GM18868 (cell line): Measurements from ENCODE around the gene ANKS1B.
"Not testable (repeated sequence)": the region's sequence is repeated elsewhere in the genome, so short reads cannot be mapped to it uniquely, and the experiment has no call there.

ENCODE experiments used
- ATAC-seq: cut with Tn5 transposase; IDR thresholded peaks from one replicate; pipeline ENCODE4 v1.9.1; 2021; ENCODE audit warnings: mild to moderate bottlenecking, moderate library complexity; ENCODE audit not compliant: unreplicated experiment

ANKS1B gene

DNA sequence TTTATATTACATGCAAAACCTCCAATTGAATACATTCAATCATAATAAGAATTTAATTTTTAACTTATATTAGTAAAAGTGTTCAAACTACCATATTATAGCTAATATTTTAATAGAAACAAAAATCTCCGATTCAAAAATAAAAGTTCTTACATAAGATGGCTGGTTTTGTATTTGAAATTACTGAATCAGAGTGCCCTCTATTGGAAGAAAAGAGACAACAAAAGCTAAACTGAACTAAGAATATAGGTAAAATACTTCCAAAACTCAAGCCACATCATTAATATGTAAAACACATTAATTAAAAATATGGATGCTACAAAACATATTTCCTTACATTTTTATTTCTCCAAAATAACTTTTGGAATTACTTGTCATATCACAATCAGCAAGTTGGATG is 216.9 kb downstream of the ANKS1B start:
- ATAC-seq, result no peak

DNA sequence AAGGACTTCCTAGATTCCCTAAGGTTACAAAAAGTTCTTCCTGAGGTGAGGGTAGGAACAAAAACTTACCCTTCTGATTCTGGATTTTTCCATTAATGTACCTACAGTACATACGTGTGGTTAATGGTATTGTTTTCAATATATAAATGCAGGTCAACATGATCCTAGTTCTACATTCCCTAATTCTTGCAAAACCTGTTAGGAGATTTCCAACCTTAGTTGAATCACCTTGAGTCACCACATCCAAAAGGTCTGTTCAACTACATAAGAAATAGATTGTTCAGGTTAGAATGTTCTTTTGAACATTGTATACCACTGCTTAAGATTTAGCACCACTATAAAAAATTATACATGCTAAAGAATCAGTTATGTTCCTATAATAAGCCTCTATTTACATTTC is 218.3 kb downstream of the ANKS1B start:
- ATAC-seq, result no peak

DNA sequence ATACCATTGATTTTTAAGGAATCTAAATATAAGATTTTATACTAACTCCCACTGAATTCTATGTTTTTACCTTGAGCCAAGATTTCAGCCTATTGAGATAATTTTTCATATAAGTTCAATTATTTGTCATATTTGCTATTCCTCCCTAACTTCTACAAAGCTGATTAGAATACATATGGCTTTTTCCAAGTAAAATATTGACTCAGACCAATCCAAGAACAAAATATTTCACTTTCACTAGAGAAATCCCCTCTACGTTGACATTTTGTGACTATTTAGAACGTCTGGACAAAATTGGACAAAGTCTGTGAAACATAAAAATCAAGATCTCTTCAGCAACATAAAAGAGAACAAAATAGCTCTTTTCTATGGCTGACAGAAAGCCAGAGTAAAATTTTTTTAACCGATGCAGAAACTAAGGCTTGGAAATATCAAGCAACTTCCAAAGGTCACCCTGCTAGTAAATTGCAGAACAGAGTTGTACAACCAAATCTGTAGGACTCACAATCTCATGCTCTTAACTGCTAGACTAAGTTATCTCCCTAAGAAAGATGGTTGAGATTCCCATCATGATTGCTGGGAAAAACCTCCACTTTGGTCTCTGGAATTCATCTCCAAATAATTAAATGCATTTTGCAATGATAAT is 219.1 kb downstream of the ANKS1B start:
- no peak for ATAC-seq

DNA sequence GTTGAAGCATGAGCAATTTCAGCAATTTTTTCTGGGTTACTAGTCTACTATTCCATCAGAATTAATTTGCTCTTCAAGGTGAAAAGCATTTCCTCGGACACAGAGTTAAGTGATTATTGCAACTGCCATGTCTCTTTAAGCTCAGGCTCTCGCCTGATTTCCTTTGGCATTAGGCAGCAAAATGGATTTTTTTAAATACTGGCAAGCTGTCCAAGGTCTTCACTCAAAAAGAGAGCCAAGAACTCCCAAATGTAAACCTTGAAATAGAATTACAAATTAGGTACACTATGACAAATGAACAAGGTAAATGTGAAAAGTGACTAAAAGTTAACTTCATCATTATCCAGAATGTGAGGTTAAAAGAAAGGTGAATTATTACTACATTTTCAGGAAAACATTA is 225.3 kb downstream of the ANKS1B start:
- ATAC-seq, result no peak

DNA sequence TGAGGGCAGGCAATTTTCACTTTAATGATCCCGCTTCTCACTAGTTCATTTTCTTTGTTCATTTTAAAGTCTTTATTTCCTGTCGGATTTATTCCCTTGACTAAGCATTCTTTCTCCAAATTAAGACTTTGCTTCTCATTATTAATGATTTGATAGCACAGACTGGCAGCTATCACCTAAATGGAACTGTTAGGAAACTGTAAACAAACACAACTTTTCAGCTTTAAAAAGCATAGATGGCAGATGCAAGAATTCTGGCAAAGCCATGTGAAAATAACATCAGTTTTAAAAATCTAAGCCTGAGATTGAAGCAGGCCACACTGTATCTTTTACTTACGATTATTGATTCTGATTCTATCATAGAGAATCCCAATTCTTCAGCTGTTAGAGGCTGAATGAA is 225.7 kb downstream of the ANKS1B start:
- ATAC-seq, result no peak

DNA sequence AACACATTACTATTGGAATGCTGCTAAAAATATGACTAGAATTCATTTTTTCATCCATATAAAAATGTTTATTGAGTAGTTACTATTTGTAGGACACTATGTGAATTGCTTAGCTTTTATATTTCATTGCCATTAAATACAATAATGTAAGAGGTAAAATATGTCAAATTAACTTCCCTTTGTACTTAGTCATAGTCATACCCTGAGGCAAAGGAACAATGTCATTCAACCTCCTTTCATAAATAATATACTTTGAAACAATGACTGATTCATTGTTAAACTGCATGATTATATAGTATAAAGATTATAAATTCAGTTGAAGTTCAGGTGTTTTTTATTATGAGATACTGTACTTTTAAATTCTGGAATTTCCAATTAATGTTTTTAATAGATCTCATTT is 232.0 kb downstream of the ANKS1B start:
- ATAC-seq, result no peak

DNA sequence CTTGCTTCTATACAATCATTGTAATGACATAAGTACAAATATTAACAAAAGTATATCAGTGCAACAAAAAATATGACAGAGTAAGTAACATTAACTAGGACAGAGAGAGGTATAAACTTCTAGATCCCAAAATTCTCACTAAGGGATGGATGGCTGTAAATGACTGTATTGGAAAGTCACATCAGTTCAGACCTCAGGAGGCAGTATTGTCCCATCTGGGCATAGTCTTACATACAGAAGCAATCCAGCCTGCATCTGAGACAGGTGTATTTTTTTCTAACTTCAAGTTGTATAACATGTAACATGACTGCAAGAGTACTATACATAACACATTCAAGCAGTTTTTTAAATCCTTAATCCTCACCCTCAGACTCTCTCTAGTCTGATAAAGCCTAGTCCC is 238.2 kb downstream of the ANKS1B start:
- ATAC-seq, result no peak

DNA sequence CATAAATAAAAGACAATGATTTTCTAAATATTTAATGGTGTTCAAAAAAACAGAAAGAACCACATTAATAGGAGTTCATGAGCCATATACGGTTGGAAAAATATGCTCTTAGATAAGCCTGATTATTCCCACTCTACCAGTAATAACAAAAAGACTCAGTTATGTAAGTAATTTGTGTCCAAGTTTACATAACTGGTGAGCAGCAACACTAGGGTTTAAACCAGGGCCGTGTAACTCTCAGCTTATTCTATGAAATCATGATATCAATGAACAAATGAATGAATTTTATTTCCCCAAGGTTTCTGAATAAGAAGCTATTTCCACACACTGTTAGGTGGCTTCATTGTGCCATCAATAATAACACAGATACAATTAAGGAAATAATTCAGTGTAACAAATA is 238.8 kb downstream of the ANKS1B start:
- no peak for ATAC-seq

DNA sequence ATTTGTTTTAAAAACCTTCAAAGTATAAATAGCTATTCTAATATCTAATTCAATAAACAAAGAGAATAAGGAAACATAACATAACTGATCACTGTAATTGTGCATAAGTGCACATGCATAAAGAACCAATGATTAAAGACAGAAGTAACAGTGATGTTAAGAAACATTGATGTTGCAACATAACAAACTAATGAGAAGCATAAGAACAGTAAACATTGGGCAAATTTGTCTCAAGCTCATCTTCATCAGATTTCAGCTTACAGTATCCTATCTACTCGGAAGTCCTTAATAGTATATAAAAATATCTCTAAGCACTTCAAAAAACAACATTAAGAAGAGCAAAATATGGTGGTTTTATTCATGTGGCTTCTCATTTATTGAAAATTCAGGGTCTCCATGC is 239.6 kb downstream of the ANKS1B start:
- no peak for ATAC-seq

DNA sequence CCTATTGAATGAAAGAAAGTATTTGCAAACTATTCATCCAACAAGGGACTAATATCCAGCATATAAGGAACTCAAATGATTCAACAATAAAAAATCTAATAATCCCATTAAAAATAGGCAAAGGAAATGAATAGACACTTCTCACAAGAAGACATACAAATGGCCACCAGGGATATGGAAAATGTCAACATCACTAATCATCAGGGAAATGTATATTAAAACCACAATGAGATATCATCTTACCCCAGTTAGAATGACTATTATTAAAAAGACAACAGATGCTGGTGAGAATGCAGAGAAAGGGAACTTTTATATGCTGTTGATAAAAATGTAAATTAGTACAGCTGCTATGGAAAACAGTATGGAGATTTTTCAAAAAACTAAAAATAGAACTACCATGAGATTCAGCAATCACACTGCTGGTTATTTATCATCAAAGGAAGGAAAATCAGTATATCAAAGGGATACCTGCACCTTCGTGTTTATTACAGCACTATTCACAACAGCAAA is 247.9 kb downstream of the ANKS1B start:
- ATAC-seq, result no peak

DNA sequence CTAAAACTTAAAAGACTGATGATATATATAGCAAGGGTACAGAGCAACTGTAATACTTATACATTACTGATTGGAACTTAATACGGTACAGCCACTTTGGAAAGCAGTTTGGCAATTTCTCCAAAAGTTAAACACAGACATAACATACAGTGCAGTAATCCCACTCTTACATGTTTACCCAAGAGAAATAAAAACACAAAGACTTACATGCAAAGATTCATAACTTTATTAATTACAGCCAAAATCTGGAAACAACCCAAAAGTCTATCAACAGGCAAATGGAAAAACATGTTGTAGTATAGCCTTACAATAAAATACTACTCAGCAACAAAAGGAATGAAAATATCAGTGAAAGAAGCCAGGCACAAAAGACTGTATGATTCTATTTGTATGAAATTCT is 252.6 kb downstream of the ANKS1B start:
- no peak for ATAC-seq

DNA sequence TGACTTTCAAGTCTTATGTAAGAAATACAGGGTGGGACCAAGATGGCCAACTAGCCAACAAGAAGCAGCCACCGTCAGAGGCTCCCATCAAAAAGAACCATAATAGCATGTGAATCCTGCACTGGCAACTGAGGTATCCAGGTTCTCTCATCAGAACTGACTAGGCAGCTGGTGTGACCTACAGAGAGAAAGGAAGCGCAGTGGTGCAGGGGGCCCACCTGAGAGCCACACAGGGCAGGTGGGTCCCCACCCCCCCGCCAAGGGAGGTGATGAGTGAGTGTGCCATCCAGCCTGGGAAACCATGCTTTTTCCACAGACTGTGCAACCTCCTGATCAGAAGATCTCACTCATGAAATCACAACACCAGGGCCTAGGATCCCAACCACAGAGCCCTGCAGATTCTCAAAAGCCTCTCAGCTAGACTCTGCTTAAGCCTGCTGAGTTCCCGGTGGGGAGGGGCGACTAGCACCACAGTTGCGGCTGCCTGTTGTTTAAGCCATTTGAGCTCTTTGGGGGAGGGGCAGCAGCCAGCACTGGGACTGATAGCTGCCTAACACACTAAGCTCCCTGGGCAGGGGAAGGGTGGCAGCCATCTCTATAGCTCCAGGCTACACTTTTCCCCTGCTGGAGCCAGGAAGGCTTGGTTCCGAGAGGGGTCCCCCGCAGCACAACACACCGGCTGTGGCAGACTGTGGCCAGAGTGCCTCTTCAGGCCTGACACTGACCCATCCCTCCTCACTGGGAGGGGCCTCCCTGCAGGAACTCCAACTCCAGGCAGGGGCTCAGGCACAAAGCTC is 261.8 kb downstream of the ANKS1B start:
- ATAC-seq, result no peak

DNA sequence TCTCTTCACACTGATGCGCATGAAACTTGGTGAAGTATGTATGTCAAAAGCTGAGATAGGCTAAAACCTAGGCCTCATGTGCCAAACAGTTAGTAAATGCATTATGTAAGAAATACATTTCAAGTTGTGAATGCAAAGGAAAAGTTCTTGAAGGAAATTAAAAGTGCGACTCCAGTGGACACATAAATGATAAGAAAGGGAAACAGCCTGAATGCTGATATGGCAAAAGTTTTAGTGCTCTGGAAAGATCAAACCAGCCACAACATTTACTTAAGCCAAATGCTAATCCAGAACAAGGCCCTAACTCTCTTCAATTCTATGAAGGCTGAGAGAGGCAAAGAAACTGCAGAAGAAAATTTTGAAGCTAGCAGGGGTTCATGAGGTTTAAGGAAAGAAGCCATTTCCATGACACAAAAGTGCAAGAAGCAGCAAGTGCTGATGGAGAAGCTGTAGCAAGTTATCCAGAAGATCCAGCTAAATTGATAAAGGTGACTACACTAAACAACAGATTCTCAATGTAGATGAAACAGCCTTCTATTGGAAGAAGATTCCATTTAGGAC is 262.9 kb downstream of the ANKS1B start:
- ATAC-seq, result no peak

DNA sequence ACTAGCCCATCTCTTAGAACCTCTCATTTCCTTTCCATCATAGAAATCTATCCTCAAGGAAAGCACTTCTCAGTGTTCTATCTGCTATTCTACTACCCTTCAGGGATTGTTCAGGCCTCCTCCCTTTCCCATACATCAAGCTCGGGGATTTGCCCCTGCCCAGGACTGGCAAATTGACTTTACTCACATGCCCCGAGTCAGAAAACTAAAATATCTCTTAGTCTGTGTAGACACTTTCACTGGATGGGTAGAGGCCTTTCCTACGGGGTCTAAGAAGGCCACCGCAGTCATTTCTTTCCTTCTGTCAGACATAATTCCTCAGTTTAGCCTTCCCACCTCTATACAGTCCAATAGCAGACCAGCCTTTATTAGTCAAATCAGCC is 264.7 kb downstream of the ANKS1B start:
- not testable (repeated sequence) for ATAC-seq

DNA sequence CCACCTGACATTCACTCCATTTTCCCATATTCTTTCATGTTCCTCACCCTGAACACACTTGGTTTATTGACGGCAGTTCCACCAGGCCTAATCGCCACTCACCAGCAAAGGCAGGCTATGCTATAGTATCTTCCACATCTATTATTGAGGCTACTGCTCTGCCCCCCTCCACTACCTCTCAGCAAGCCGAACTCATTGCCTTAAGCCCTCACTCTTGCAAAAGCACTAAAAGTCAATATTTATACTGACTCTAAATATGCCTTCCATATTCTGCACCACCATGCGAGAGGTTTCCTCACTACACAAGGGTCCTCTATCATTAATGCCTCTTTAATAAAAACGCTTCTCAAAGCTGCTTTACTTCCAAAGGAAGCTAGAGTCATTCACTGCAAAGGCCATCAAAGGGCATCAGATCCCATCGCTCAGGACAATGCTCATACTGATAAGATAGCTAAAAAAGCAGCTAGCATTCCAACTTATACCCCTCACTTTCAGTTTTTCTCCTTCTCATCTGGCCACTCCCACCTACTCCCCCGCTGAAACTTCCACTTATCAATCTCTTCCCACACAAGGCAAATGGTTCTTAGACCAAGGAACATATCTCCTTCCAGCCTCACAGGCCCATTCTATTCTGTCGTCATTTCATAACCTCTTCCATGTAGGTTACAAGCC is 265.2 kb downstream of the ANKS1B start:
- ATAC-seq, result not testable (repeated sequence)

DNA sequence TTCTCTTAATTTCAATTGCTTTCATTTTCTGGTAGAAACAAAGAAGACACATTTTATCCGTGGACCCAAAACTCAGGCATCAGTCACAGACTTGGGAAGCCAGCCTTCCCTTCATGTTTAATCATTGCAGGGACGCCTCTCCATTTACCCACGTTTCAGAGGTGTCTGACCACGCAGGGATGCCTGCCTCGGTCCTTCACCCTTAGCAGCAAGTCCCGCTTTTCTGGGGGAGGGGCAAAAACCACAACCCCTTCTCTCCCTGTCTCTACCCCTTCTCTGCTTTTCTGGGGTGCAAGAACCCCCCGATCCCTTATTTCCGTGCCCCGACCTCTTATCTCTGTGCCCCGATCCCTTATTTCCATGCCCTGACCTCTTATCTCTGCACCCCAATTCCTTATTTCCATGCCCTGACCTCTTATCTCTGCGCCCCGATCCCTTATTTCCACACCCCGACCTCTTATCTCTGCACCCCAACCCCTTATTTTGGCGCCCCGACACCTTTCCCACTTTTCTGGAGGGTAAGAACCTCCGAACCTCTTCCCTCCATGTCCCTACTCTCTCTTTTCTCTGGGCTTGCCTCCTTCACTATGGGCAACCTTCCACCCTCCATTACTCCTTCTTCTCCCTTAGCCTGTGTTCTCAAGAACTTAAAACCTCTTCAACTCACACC is 268.8 kb downstream of the ANKS1B start:
- ATAC-seq, result not testable (repeated sequence)

DNA sequence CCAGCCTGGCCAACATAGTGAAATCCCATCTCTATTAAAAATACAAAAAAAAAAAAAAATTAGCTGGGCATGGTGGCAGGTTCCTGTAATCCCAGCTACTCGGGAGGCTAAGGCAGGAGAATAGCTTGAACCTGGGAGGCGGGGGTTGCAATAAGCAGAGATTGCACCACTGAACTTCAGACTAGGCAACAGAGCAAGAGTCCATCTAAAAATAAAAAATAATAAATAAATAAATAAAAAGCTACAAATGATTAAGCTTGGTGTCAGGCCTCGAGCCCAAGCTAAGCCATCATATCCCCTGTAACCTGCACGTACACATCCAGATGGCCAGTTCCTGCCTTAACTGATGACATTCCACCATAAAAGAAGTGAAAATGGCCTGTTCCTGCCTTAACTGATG is 269.8 kb downstream of the ANKS1B start:
- ATAC-seq, result not testable (repeated sequence)

DNA sequence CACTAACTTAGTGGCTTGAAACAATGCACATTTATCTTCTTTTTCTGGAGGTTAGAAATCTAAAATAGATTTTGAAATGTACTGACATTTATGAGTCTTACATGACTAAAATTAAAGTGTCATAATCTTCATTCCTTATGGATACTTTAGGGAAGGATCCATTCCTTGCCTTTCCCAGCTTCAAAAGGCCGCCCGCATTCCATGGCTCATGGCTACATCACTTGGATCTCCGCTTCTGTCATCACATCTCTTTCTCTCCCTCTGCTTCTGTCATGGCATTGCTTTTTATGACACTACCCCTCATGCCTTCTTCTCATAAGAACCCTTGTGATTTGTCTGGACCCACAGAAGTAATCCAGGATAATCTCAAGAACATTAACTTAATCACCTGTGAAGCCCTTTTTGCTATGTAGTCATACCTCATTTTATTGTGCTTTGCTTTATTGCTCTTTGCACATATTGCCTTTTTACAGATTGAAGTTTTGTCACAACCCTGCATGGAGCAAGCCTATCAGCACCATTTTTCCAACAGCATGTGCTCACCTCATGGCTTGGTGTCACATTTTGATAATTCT is 270.7 kb downstream of the ANKS1B start:
- ATAC-seq, result no peak

DNA sequence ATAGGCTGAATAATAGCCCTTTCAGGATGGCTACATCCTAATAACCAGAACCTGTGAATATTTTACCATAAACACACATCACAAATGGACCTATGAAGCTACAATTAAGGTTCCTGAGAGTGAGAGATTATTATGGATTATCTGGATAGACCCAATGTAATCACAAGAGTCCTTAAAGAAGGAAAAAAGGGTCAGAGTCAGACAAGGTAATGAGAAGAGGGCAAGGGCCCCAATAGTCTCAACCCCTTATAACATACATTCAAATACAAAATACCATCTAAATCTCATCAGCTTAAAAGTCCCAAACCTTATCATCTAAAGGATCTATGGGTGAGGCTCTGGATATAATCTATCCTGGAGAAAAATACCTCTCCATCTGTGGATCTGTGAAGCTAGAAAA is 272.5 kb downstream of the ANKS1B start:
- no peak for ATAC-seq

DNA sequence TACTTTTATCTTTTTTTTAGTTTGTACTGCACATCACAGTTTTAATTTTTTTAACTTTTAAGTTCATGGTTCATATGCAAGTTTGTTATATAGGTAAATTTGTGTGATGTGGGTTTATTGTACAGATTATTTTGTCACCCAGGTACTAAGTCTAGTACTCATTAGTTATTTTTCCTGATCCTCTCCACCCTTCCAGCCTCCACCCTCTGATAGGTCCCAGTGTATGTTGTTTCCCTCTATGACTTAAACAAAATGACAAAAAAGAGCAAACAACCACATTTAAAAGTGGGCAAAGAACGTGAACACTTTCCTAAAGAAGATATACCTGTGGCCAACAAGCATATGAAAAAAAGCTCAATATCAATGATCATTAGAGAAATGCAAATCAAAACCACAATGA is 273.5 kb downstream of the ANKS1B start:
- no peak for ATAC-seq

DNA sequence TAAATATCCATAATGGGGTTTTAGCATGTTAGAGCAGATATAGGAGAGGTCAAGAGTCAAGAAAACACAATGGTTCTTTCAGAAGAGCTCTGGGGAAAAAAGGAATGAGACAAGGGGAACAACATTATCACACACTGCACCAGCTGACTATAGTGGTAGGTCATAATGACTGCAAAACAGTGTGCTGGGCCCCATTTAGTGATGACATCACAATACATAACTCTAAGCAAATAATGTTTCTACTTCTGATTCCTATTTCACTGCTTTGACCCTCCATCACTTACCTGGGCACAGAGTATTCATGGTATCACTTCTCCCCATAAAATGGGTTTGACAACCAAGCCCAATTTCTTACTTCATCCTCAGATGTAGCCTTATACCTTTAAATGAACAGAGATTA is 275.1 kb downstream of the ANKS1B start:
- ATAC-seq, result no peak
